MV-4-11 (cell line): ENCODE results near the gene CERS6.
"Not testable (repeated sequence)": the region's sequence is repeated elsewhere in the genome, so short reads cannot be mapped to it uniquely, and the experiment has no call there.

Experiments
- DNase-seq: peaks from one replicate; lab custom pipeline; 2025; lab: John Stamatoyannopoulos, UW

Gene CERS6

GRCh38 chr2:168639441-168639898 lies 183.4 kb downstream of the CERS6 start:
- DNase-seq, result peak; percentile 14

- no peak for DNase-seq
These were observed 184.0 kb downstream of the CERS6 start for GRCh38 chr2:168640039-168640438.

GRCh38 chr2:168641636-168642035 lies 185.6 kb downstream of the CERS6 start:
- DNase-seq, result no peak

- no peak for DNase-seq
These were observed 186.8 kb downstream of the CERS6 start for GRCh38 chr2:168642873-168643272.

- DNase-seq, result no peak
These were observed 187.9 kb downstream of the CERS6 start for GRCh38 chr2:168643979-168644378.

GRCh38 chr2:168645696-168646338 lies 189.7 kb downstream of the CERS6 start:
- DNase-seq, result peak; percentile 67

GRCh38 chr2:168649105-168649504 lies 193.0 kb downstream of the CERS6 start:
- peak; percentile 43 for DNase-seq

GRCh38 chr2:168649562-168649961 lies 193.5 kb downstream of the CERS6 start:
- no peak for DNase-seq

- DNase-seq, result no peak
These were observed 194.1 kb downstream of the CERS6 start for GRCh38 chr2:168650139-168650538.

- peak; percentile 41 for DNase-seq
These were observed 194.7 kb downstream of the CERS6 start for GRCh38 chr2:168650781-168651180.

GRCh38 chr2:168652997-168653921 lies 197.2 kb downstream of the CERS6 start:
- no peak for DNase-seq

- no peak for DNase-seq
These were observed 198.6 kb downstream of the CERS6 start for GRCh38 chr2:168654705-168655104.

GRCh38 chr2:168655207-168655606 lies 199.1 kb downstream of the CERS6 start:
- DNase-seq, result no peak

GRCh38 chr2:168657378-168657777 lies 201.3 kb downstream of the CERS6 start:
- not testable (repeated sequence) for DNase-seq

GRCh38 chr2:168658706-168659105 lies 202.6 kb downstream of the CERS6 start:
- DNase-seq, result no peak

GRCh38 chr2:168660870-168661862 lies 205.1 kb downstream of the CERS6 start:
- no peak for DNase-seq

GRCh38 chr2:168661863-168662256 lies 205.8 kb downstream of the CERS6 start:
- DNase-seq, result no peak

GRCh38 chr2:168662651-168663208 lies 206.7 kb downstream of the CERS6 start:
- DNase-seq, result no peak

GRCh38 chr2:168663993-168664392 lies 207.9 kb downstream of the CERS6 start:
- DNase-seq, result no peak

GRCh38 chr2:168664715-168665114 lies 208.6 kb downstream of the CERS6 start:
- not testable (repeated sequence) for DNase-seq

GRCh38 chr2:168666339-168666738 lies 210.3 kb downstream of the CERS6 start:
- DNase-seq, result no peak

- no peak for DNase-seq
These were observed 211.1 kb downstream of the CERS6 start for GRCh38 chr2:168667156-168667555.
